BLaER1 (cell line): ENCODE measurements around the gene VGLL3.

Experiments used
- H3K27ac ChIP-seq: shearing (Covaris generic); formaldehyde crosslinking; 2 replicates; pipeline ENCODE4 v1.8.1; 2022
- H3K27me3 ChIP-seq: shearing (Covaris generic); formaldehyde crosslinking; 2 replicates; pipeline ENCODE4 v1.8.1; 2022
- H3K36me3 ChIP-seq: shearing (Covaris generic); formaldehyde crosslinking; 2 replicates; pipeline ENCODE4 v1.8.1; 2022
- H3K4me1 ChIP-seq: shearing (Covaris generic); formaldehyde crosslinking; 2 replicates; pipeline ENCODE4 v1.8.1; 2022
- H3K4me2 ChIP-seq: shearing (Covaris generic); formaldehyde crosslinking; 2 replicates; pipeline ENCODE4 v1.8.1; 2022
- H3K4me3 ChIP-seq: shearing (Covaris generic); formaldehyde crosslinking; 2 replicates; pipeline ENCODE4 v1.8.1; 2022
- H3K9ac ChIP-seq: shearing (Covaris generic); formaldehyde crosslinking; 2 replicates; pipeline ENCODE4 v1.8.1; 2022
- H3K9me3 ChIP-seq: shearing (Covaris generic); formaldehyde crosslinking; 2 replicates; pipeline ENCODE4 v1.8.1; 2022
- H4K20me1 ChIP-seq: shearing (Covaris generic); formaldehyde crosslinking; 2 replicates; pipeline ENCODE4 v1.8.1; 2022
- Cebpa-rat ChIP-seq: shearing (Covaris generic); IDR thresholded peaks from 2 replicates; pipeline ENCODE4 v1.8.1; 2022

The VGLL3 gene

DNA sequence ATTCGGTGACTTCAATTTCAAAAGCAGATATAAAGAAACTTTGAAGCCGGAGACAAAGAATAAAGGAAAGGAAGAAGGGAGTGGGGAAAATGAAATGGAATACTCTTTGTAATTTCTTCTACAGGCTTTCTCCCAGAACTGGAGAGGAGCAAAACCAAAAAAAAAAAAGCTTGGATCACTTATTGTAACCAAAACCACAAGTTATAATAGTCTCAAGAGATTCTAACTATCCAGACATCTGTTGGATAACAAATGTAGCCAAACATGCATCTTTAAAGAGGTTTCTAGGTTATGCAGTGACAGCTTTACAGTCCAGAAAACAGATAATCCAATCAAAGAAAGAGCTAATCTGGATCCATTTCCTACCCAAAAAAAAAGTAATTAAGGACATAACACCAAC is 36.2 kb downstream of the VGLL3 start:
- Histone ChIP-seq H3K27me3 (no peaks in the 10 kb centered on the region), H3K9me3 (no peaks in the 10 kb centered on the region), H3K4me2 (no peak overlapping the region), H3K4me3 (no peak overlapping the region), H4K20me1 (no peaks in the 10 kb centered on the region), H3K4me1 (no peaks in the 10 kb centered on the region), H3K36me3 (no peaks in the 10 kb centered on the region), H3K9ac (no peak overlapping the region), H3K27ac (no peak overlapping the region)
- TF ChIP-seq Cebpa-rat = no peak

- Histone ChIP-seq H3K27me3 (no peaks in the 10 kb centered on the region), H3K9ac (no peak overlapping the region), H3K36me3 (no peaks in the 10 kb centered on the region), H4K20me1 (no peaks in the 10 kb centered on the region), H3K4me2 (no peak overlapping the region), H3K4me1 (no peaks in the 10 kb centered on the region), H3K4me3 (no peak overlapping the region), H3K27ac (no peak overlapping the region), H3K9me3 (no peaks in the 10 kb centered on the region)
- no peak for TF ChIP-seq Cebpa-rat
These were observed 36.7 kb downstream of the VGLL3 start for GRCh38 chr3:86954226-86954625.

DNA sequence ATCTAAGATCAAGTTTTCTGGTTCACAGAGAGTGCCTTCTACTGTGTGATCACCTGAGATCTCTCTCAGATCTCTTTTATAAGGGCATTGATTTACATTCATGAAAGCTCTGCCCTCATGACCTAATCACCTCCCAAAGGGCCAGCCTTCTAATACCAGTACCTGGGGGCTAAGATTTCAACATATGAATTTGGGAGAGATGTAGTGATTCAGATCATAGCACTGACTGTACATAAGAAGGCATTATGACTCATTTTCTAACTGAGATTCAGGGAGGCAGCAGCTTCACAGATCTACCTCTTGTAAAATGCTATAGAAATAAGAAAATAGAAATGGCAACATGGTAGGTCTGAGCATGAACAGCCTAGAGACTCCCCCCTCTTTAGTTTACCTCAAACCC is 39.6 kb downstream of the VGLL3 start:
- no peak overlapping the region for H3K27ac ChIP-seq
- TF ChIP-seq Cebpa-rat = no peak
- H3K4me2 ChIP-seq = no peak overlapping the region
- H3K9me3 ChIP-seq = no peaks in the 10 kb centered on the region
- no peak overlapping the region for H3K9ac ChIP-seq
- H3K27me3 ChIP-seq = no peaks in the 10 kb centered on the region
- no peaks in the 10 kb centered on the region for H3K36me3 ChIP-seq
- H3K4me3 ChIP-seq = no peak overlapping the region
- no peaks in the 10 kb centered on the region for H4K20me1 ChIP-seq
- H3K4me1 ChIP-seq = no peaks in the 10 kb centered on the region

- H3K9me3 ChIP-seq = no peaks in the 10 kb centered on the region
- H3K4me1 ChIP-seq = no peaks in the 10 kb centered on the region
- no peak overlapping the region for H3K9ac ChIP-seq
- H3K27ac ChIP-seq = no peak overlapping the region
- TF ChIP-seq Cebpa-rat = no peak
- no peak overlapping the region for H3K4me2 ChIP-seq
- no peaks in the 10 kb centered on the region for H3K36me3 ChIP-seq
- no peaks in the 10 kb centered on the region for H3K27me3 ChIP-seq
- no peak overlapping the region for H3K4me3 ChIP-seq
- no peaks in the 10 kb centered on the region for H4K20me1 ChIP-seq
These were observed 40.2 kb downstream of the VGLL3 start for GRCh38 chr3:86950717-86951116.

DNA sequence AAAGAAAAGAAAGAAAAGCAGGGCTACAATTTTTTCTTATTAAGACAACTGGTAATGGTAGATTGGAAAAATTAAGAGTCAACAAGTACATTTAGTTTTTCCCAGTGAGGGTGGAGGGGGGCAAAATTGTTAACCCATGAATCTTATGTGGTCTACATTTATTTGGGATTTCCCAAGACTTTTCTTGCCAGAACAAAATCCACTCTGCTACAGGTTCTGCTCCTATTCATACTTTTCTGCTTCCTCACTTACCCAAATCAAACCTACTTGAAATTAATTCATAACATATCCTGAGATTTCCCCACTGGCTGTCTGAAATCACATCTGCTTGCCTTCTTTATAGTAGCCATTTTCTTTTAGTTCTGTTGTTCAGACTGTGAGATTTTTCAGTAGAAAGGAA is 41.1 kb downstream of the VGLL3 start:
- H3K27ac ChIP-seq = no peak overlapping the region
- no peak for TF ChIP-seq Cebpa-rat
- H3K4me2 ChIP-seq = no peak overlapping the region
- no peak overlapping the region for H3K9ac ChIP-seq
- no peaks in the 10 kb centered on the region for H4K20me1 ChIP-seq
- no peaks in the 10 kb centered on the region for H3K9me3 ChIP-seq
- H3K4me1 ChIP-seq = no peaks in the 10 kb centered on the region
- no peaks in the 10 kb centered on the region for H3K36me3 ChIP-seq
- no peaks in the 10 kb centered on the region for H3K27me3 ChIP-seq
- H3K4me3 ChIP-seq = no peak overlapping the region

- H3K27ac ChIP-seq = no peak overlapping the region
- H3K36me3 ChIP-seq = no peaks in the 10 kb centered on the region
- no peak for TF ChIP-seq Cebpa-rat
- no peaks in the 10 kb centered on the region for H4K20me1 ChIP-seq
- H3K9me3 ChIP-seq = no peaks in the 10 kb centered on the region
- no peaks in the 10 kb centered on the region for H3K4me1 ChIP-seq
- no peak overlapping the region for H3K4me3 ChIP-seq
- no peak overlapping the region for H3K9ac ChIP-seq
- H3K27me3 ChIP-seq = no peaks in the 10 kb centered on the region
- no peak overlapping the region for H3K4me2 ChIP-seq
These were observed 42.1 kb downstream of the VGLL3 start for GRCh38 chr3:86948822-86949221.

DNA sequence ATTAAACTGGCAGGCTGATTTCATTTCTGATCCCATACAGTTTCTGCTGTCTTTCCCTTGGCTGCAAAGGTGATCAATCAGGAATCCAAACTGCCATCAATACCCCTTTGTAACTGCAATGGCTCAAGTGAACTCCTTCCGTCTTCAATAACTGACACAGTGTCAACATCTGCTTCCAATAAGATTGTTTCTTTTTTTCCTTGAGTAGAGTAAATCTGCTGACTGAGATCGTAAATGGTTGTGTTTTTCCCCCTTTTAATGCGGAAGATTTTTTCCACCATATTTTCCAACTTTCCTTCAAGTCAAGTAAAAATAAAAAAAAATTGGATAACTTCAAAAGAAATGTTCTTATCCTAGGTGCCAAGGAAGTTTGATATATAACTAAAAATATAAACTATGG is 48.7 kb downstream of the VGLL3 start:
- Histone ChIP-seq H3K4me2 (no peak overlapping the region), H3K27ac (no peak overlapping the region), H3K36me3 (no peaks in the 10 kb centered on the region), H3K4me1 (no peaks in the 10 kb centered on the region), H3K4me3 (no peak overlapping the region), H3K27me3 (no peaks in the 10 kb centered on the region), H3K9ac (no peak overlapping the region), H4K20me1 (no peaks in the 10 kb centered on the region), H3K9me3 (no peaks in the 10 kb centered on the region)
- no peak for TF ChIP-seq Cebpa-rat

GRCh38 chr3:86938416-86939105 is 52.4 kb downstream of the VGLL3 start:
- Histone ChIP-seq H3K4me3 (no peak overlapping the region), H3K4me1 (no peaks in the 10 kb centered on the region), H3K9me3 (no peaks in the 10 kb centered on the region), H3K36me3 (no peaks in the 10 kb centered on the region), H3K27ac (no peak overlapping the region), H3K9ac (no peak overlapping the region), H3K4me2 (no peak overlapping the region), H4K20me1 (no peaks in the 10 kb centered on the region), H3K27me3 (no peaks in the 10 kb centered on the region)
- TF ChIP-seq Cebpa-rat = no peak

- Histone ChIP-seq H3K4me3 (no peak overlapping the region), H3K9me3 (no peaks in the 10 kb centered on the region), H3K27ac (no peak overlapping the region), H3K36me3 (no peaks in the 10 kb centered on the region), H3K27me3 (no peaks in the 10 kb centered on the region), H4K20me1 (no peaks in the 10 kb centered on the region), H3K4me1 (no peaks in the 10 kb centered on the region), H3K4me2 (no peak overlapping the region), H3K9ac (no peak overlapping the region)
- TF ChIP-seq Cebpa-rat = no peak
These were observed 53.6 kb downstream of the VGLL3 start for GRCh38 chr3:86937306-86937791.

DNA sequence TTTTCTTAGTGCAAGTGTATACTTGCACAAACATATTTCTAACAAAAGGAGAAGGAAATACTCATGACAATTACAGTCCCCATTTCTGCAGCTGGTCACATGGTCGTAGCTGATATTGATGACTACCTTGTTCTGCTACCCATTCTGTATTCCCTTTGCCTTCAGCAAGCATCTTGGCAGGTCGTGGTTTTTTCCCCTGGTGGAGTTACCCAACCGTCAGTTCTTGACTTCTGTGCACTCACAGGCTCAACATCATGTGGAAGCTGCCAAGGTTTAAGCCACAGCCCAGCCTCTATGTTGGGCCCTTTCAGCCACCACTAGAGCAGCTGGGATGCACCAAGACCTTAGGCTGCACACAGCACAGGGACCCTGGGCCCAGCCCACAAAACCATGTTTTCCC is 56.1 kb downstream of the VGLL3 start:
- Histone ChIP-seq H4K20me1 (no peaks in the 10 kb centered on the region), H3K4me3 (no peak overlapping the region), H3K27ac (no peak overlapping the region), H3K27me3 (no peaks in the 10 kb centered on the region), H3K36me3 (no peaks in the 10 kb centered on the region), H3K4me1 (no peaks in the 10 kb centered on the region), H3K9ac (no peak overlapping the region), H3K4me2 (no peak overlapping the region), H3K9me3 (no peaks in the 10 kb centered on the region)
- no peak for TF ChIP-seq Cebpa-rat

GRCh38 chr3:86930831-86931230 is 60.1 kb downstream of the VGLL3 start:
- Histone ChIP-seq H3K9ac (no peak overlapping the region), H3K4me1 (no peaks in the 10 kb centered on the region), H3K4me2 (no peak overlapping the region), H3K4me3 (no peak overlapping the region), H3K27me3 (no peaks in the 10 kb centered on the region), H3K36me3 (no peaks in the 10 kb centered on the region), H4K20me1 (no peaks in the 10 kb centered on the region), H3K9me3 (no peaks in the 10 kb centered on the region), H3K27ac (no peak overlapping the region)
- no peak for TF ChIP-seq Cebpa-rat
